ENCODE measurements around the gene DNAAF6. TPM values are rescaled to one million over a fixed set of nuclear protein-coding genes. Genes with fewer than 3 reads are reported as not detected.

Gene DNAAF6
- total RNA-seq, 4 donors from 2014 or later, result not detected

GRCh38 chrX:107206697-107207065, 270 bp downstream of the DNAAF6 start:
- intact Hi-C loops (cut with DNase I), result no loop called here
- Histone ChIP-seq H3K36me3 (no peaks in the 10 kb centered on the region), H3K27me3 (peaks cover 6% of the 10 kb centered on the region), H3K9me3 (no peaks in the 10 kb centered on the region), H3K4me1 (no peaks in the 10 kb centered on the region), H3K27ac (no peak overlapping the region), H3K4me3 (replicated peaks in 1 of 3) (no peak overlapping the region)
- no peak for TF ChIP-seq POLR2A (IDR thresholded peaks at IDR 0.05)
- TF ChIP-seq, protein P1, sequence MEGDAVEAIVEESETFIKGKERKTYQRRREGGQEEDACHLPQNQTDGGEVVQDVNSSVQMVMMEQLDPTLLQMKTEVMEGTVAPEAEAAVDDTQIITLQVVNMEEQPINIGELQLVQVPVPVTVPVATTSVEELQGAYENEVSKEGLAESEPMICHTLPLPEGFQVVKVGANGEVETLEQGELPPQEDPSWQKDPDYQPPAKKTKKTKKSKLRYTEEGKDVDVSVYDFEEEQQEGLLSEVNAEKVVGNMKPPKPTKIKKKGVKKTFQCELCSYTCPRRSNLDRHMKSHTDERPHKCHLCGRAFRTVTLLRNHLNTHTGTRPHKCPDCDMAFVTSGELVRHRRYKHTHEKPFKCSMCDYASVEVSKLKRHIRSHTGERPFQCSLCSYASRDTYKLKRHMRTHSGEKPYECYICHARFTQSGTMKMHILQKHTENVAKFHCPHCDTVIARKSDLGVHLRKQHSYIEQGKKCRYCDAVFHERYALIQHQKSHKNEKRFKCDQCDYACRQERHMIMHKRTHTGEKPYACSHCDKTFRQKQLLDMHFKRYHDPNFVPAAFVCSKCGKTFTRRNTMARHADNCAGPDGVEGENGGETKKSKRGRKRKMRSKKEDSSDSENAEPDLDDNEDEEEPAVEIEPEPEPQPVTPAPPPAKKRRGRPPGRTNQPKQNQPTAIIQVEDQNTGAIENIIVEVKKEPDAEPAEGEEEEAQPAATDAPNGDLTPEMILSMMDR (IDR thresholded peaks at IDR 0.05), result no peak
- no peak for DNase-seq
- WGBS, 2 donors, result 46 to 51% methylated on average over 9 of the region's 9 CpGs

GRCh38 chrX:107207089-107207488, 678 bp downstream of the DNAAF6 start:
- Histone ChIP-seq H3K4me3 (replicated peaks in 1 of 3) (no peak overlapping the region), H3K9me3 (no peaks in the 10 kb centered on the region), H3K27me3 (peaks cover 6% of the 10 kb centered on the region), H3K27ac (no peak overlapping the region), H3K36me3 (no peaks in the 10 kb centered on the region), H3K4me1 (no peaks in the 10 kb centered on the region)
- no peak for TF ChIP-seq POLR2A (IDR thresholded peaks at IDR 0.05)
- TF ChIP-seq, protein P1 (IDR thresholded peaks at IDR 0.05), result no peak
- no peak for DNase-seq
- 93 to 97% methylated on average over 7 of the region's 7 CpGs for WGBS, 2 donors
- intact Hi-C loops (cut with DNase I), result no loop called here

GRCh38 chrX:107207943-107208342, 1.5 kb downstream of the DNAAF6 start:
- 94 to 95% methylated on average over 9 of the region's 9 CpGs for WGBS, 2 donors
- no peak overlapping the region for H3K27ac ChIP-seq
- no peaks in the 10 kb centered on the region for H3K4me1 ChIP-seq
- TF ChIP-seq, protein P1 (IDR thresholded peaks at IDR 0.05), result no peak
- intact Hi-C loops (cut with DNase I), result no loop called here
- peaks cover 6% of the 10 kb centered on the region for H3K27me3 ChIP-seq
- DNase-seq, result no peak
- H3K36me3 ChIP-seq, result no peaks in the 10 kb centered on the region
- no peaks in the 10 kb centered on the region for H3K9me3 ChIP-seq
- no peak overlapping the region for H3K4me3 ChIP-seq (replicated peaks in 1 of 3)

DNA sequence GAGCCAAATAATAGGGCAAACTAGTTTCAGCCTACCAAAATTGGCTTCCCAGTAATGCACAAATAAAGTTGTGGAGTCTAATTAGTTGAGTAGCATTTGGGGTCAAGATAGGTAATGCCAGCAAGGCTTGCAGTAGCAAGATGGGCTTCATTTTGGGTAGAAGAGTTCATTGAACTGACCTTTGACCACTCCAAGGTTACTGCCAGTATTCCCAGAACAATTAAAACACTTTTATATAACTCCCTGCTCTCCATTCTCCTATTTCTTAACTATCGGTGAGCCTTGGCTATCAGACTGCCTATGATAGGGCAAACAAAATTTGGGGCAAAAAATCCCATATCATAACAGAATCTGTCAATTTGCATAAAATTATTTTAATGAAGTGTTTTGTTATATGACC, 7.1 kb downstream of the DNAAF6 start:
- Histone ChIP-seq H3K4me1 (no peaks in the 10 kb centered on the region), H3K4me3 (replicated peaks in 1 of 3) (no peak overlapping the region), H3K36me3 (no peaks in the 10 kb centered on the region), H3K27me3 (no peaks in the 10 kb centered on the region), H3K27ac (no peak overlapping the region), H3K9me3 (no peaks in the 10 kb centered on the region)
- intact Hi-C loops (cut with DNase I), result no loop called here
- WGBS, 2 donors, result 88 to 89% methylated on average over 1 of the region's 1 CpG
- DNase-seq, result no peak
- TF ChIP-seq, protein P1 (IDR thresholded peaks at IDR 0.05), result no peak
- TF ChIP-seq POLR2A (IDR thresholded peaks at IDR 0.05), result no peak

DNA sequence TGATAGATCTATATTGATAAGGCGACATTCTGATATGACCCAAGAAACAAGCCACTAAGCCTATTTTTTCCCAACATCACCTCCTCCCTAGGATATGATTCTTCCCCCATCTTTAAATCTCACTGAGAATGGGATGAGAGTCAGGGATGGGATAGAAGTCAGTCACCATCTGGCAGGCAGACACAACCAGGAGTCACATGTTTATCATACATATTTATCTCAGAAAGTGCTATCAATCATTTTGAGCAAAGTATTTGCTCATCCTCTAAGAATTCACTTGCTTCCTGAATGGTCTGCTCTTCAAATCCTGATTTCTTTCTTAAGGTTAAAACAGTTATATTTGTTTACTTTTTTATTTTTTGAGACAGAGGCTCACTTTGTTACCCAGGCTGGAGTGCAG, 20.3 kb downstream of the DNAAF6 start:
- no peaks in the 10 kb centered on the region for H3K9me3 ChIP-seq

More for the DNA sequence above, 20.3 kb downstream of the DNAAF6 start:
- intact Hi-C loops (cut with DNase I), result no loop called here
- 91 to 94% methylated on average over 1 of the region's 1 CpG for WGBS, 2 donors
- no peak for TF ChIP-seq POLR2A (IDR thresholded peaks at IDR 0.05)
- TF ChIP-seq, protein P1 (IDR thresholded peaks at IDR 0.05), result no peak
- no peak for DNase-seq
- Histone ChIP-seq H3K27me3 (no peaks in the 10 kb centered on the region), H3K4me1 (peaks cover 0 to 4% of the 10 kb centered on the region in 2 donors), H3K4me3 (replicated peaks in 1 of 3) (no peak overlapping the region), H3K36me3 (no peaks in the 10 kb centered on the region), H3K27ac (no peak overlapping the region)

All from thyroid gland (tissue), 4 donors.